Panc1 (cell line): ENCODE measurements around the gene C12orf57. TPM values are rescaled to one million over a fixed set of nuclear protein-coding genes. Genes with fewer than 3 reads are reported as not detected.

Experiments
- ATAC-seq: fragments of 200-7000 bp; cut with Tn5 transposase; 2 replicates; pipeline ENCODE4 v1.9.1; 2020; ENCODE audit warnings: mild to moderate bottlenecking, moderate library complexity
- BruUV-seq: library from RNA; stranded (reverse); fragments of 400-500 nt; replicated peaks from 2 replicates; lab custom pipeline; 2021; lab: Mats Ljungman, UMichigan
- CTCF ChIA-PET: fragments of 300-600 bp; sonication (Branson Sonifier 250); formaldehyde crosslinking; loops from one replicate; lab custom pipeline; 2022; ENCODE audit warnings: antibody characterized with exemption; lab: Charles Lee
- POLR2A ChIA-PET: fragments of 300-600 bp; sonication (Branson Sonifier 250); formaldehyde crosslinking; loops from one replicate; lab custom pipeline; 2022; ENCODE audit warnings: antibody characterized with exemption; lab: Charles Lee
- DNase-seq: peaks from one replicate; pipeline ENCODE4 v3.0.0-alpha.2; 2010; ENCODE audit warnings: low read depth, low spot score
- H3K27ac ChIP-seq: 2 replicates; pipeline ENCODE4 v1.5.1; 2011; ENCODE audit warnings: mild to moderate bottlenecking, low read length, inconsistent platforms
- H3K27me3 ChIP-seq: fragments of 200-500 bp; sonication (Bioruptor generic); 2 replicates; pipeline ENCODE4 v1.6.0; 2014; ENCODE audit warnings: low read length, inconsistent platforms; ENCODE audit not compliant: control insufficient read depth, insufficient read depth
- H3K36me3 ChIP-seq: fragments of 200-500 bp; sonication (Bioruptor generic); 2 replicates; pipeline ENCODE4 v1.5.1; 2014; ENCODE audit warnings: inconsistent platforms, mild to moderate bottlenecking, low read length, moderate library complexity; ENCODE audit not compliant: control insufficient read depth, insufficient read depth
- H3K4me1 ChIP-seq: 2 replicates; pipeline ENCODE4 v1.5.1; 2011; ENCODE audit warnings: inconsistent platforms, mild to moderate bottlenecking, low read length, moderate library complexity; ENCODE audit not compliant: control insufficient read depth, insufficient read depth
- H3K4me3 ChIP-seq, 2 experiments: 2 replicates each; pipeline ENCODE4 v1.5.1; 2011 to 2012; ENCODE audit warnings: low read depth in 2 of 2, low read length in 2 of 2, mild to moderate bottlenecking in 2 of 2, inconsistent platforms in 1 of 2, moderate library complexity in 1 of 2
- H3K9me3 ChIP-seq: fragments of 200-500 bp; sonication (Bioruptor generic); 2 replicates; pipeline ENCODE4 v1.5.1; 2014; ENCODE audit warnings: low read depth, mild to moderate bottlenecking, inconsistent platforms, low read length, moderate library complexity; ENCODE audit not compliant: control insufficient read depth, insufficient read depth
- CTCF ChIP-seq: fragments of 450-650 bp; IDR thresholded peaks from 2 replicates; pipeline ENCODE4 v1.5.1; 2017; ENCODE audit warnings: mild to moderate bottlenecking
- POLR2AphosphoS5 ChIP-seq: IDR thresholded peaks from 2 replicates; pipeline ENCODE4 v1.6.1; 2012; ENCODE audit warnings: mild to moderate bottlenecking, low read depth, low read length, moderate library complexity
- REST ChIP-seq, 2 experiments: IDR thresholded peaks; 2 replicates each; pipeline ENCODE4 v1.6.1; 2011 to 2012; ENCODE audit warnings: low read depth in 2 of 2, control low read depth in 1 of 2, low read length in 1 of 2, mild to moderate bottlenecking in 1 of 2, moderate library complexity in 1 of 2; ENCODE audit not compliant: insufficient read depth in 1 of 2
- SIN3A ChIP-seq: IDR thresholded peaks from 2 replicates; pipeline ENCODE4 v1.6.1; 2012; ENCODE audit warnings: low read depth, mild to moderate bottlenecking, low read length, moderate library complexity, borderline replicate concordance; ENCODE audit not compliant: insufficient read depth
- TCF7L2 ChIP-seq: IDR thresholded peaks from 2 replicates; pipeline ENCODE4 v1.6.1; 2011; ENCODE audit warnings: mild to moderate bottlenecking, low read depth, low read length, inconsistent platforms
- in situ Hi-C: cut with HindIII; loops from 2 replicates; pipeline ENCODE4 v1.10.0; 2016; ENCODE audit warnings: low sequenced_read_pairs, low pct_unique_long_range_greater_than_20kb
- intact Hi-C: fragments of 100-400 bp; cut with micrococcal nuclease; formaldehyde crosslinking; loops from one replicate; pipeline ENCODE4 v1.10.0; 2022; ENCODE audit not compliant: unreplicated experiment
- total RNA-seq: library from RNA; stranded (reverse); gene quantifications from one replicate; pipeline ENCODE4 v1.2.1, GENCODE V29; 2021; ENCODE audit not compliant: unreplicated experiment

C12orf57 gene
- total RNA-seq, 1 experiment from 2014 or later = 126 TPM

GRCh38 chr12:6934110-6934509 is 9.7 kb upstream of the C12orf57 start:
- Histone ChIP-seq H3K4me3 (no peak overlapping the region), H3K27ac (peak overlapping the region; percentile 61), H3K27me3 (no peaks in the 10 kb centered on the region), H3K36me3 (peaks cover 3% of the 10 kb centered on the region; the same call in 1 of the 2 replicates), H3K4me1 (peaks cover 37% of the 10 kb centered on the region), H3K9me3 (no peaks in the 10 kb centered on the region)
- in situ Hi-C loops = no loop called here
- no TSS peak for BruUV-seq
- DNase-seq = no peak
- no peak for TF ChIP-seq POLR2AphosphoS5
- intact Hi-C loops = no loop called here
- ChIA-PET POLR2A (interaction anchor here (0.6 to 1.1 kb wide), 3 partner anchors 10 to 64 kb away, joined by 4 to 7 read pairs (median 4); partner anchors contain the start of genes C12orf57 and RNU7-1), CTCF (no interaction called here)
- ATAC-seq = no peak

- TF ChIP-seq SIN3A = no peak
- TF ChIP-seq POLR2AphosphoS5 = no peak
- no peak for TF ChIP-seq REST (IDR thresholded peaks at IDR 0.05; ENCODE audit: insufficient read depth in 1 of 2, low read depth in 2 of 2, low read length in 1 of 2)
- TF ChIP-seq TCF7L2 = no peak
- no peak for TF ChIP-seq CTCF
- Histone ChIP-seq H3K4me1 (peaks cover 35% of the 10 kb centered on the region), H3K27me3 (no peaks in the 10 kb centered on the region), H3K4me3 (no peak overlapping the region), H3K36me3 (peaks cover 3% of the 10 kb centered on the region; the same call in 1 of the 2 replicates), H3K27ac (no peak overlapping the region), H3K9me3 (no peaks in the 10 kb centered on the region)
- no TSS peak for BruUV-seq
- no peak for ATAC-seq
- in situ Hi-C loops = no loop called here
- DNase-seq = no peak
- ChIA-PET CTCF (no interaction called here), POLR2A (no interaction called here)
- intact Hi-C loops = no loop called here
These were observed 8.2 kb upstream of the C12orf57 start for GRCh38 chr12:6935371-6936193.

- ChIA-PET POLR2A (no interaction called here), CTCF (no interaction called here)
- Histone ChIP-seq H3K4me3 (no peak overlapping the region), H3K4me1 (peaks cover 41% of the 10 kb centered on the region), H3K9me3 (no peaks in the 10 kb centered on the region), H3K27ac (no peak overlapping the region), H3K36me3 (peaks cover 3% of the 10 kb centered on the region; the same call in 1 of the 2 replicates), H3K27me3 (no peaks in the 10 kb centered on the region)
- in situ Hi-C loops = no loop called here
- no TSS peak for BruUV-seq
- TF ChIP-seq TCF7L2 (no peak), CTCF (no peak), REST (IDR thresholded peaks at IDR 0.05; ENCODE audit: insufficient read depth in 1 of 2, low read depth in 2 of 2, low read length in 1 of 2) (no peak), SIN3A (no peak), POLR2AphosphoS5 (no peak; the same call in 1 of the 2 replicates)
- no peak for DNase-seq
- intact Hi-C loops = no loop called here
- no peak for ATAC-seq
These were observed 7.6 kb upstream of the C12orf57 start for GRCh38 chr12:6936194-6936635.
